Mesenchymal stem cell (in vitro differentiated cells and primary cell): ENCODE measurements around the gene U2SURP.

ENCODE experiments used
- DNase-seq: peaks from one replicate; pipeline ENCODE4 v3.0.0-alpha.2; 2013
- H2AFZ ChIP-seq: one replicate; pipeline ENCODE4 v1.6.1; 2013; ENCODE audit warnings: low read depth, mild to moderate bottlenecking, control low read depth, inconsistent platforms, low read length, moderate library complexity
- H2AK5ac ChIP-seq: 2 replicates; pipeline ENCODE4 v1.6.1; 2013; ENCODE audit warnings: low read length, moderate library complexity, mild to moderate bottlenecking, inconsistent platforms; ENCODE audit not compliant: severe bottlenecking
- H2BK120ac ChIP-seq: one replicate; pipeline ENCODE4 v1.6.1; 2013; ENCODE audit warnings: low read depth, mild to moderate bottlenecking, inconsistent platforms, low read length, moderate library complexity
- H2BK12ac ChIP-seq, 2 experiments: one replicate each; pipeline ENCODE4 v1.6.1; 2013; ENCODE audit warnings: inconsistent platforms in 2 of 2, low read length in 2 of 2, mild to moderate bottlenecking in 2 of 2, moderate library complexity in 2 of 2, control low read depth in 1 of 2
- H2BK15ac ChIP-seq: one replicate; pipeline ENCODE4 v1.6.1; 2013; ENCODE audit warnings: mild to moderate bottlenecking, low read depth, inconsistent platforms; ENCODE audit not compliant: poor library complexity, severe bottlenecking
- H2BK5ac ChIP-seq: 2 replicates; pipeline ENCODE4 v1.6.1; 2013; ENCODE audit warnings: low read depth, mild to moderate bottlenecking, low read length, control low read depth, inconsistent platforms; ENCODE audit not compliant: poor library complexity, severe bottlenecking
- H3K14ac ChIP-seq, 2 experiments: one replicate each; pipeline ENCODE4 v1.6.1; 2013; ENCODE audit warnings: inconsistent platforms in 2 of 2, low read length in 2 of 2, control low read depth in 1 of 2, mild to moderate bottlenecking in 1 of 2, moderate library complexity in 1 of 2
- H3K18ac ChIP-seq, 2 experiments: one replicate each; pipeline ENCODE4 v1.6.1; 2013; ENCODE audit warnings: inconsistent platforms in 2 of 2, low read length in 2 of 2, control low read depth in 1 of 2, low read depth in 1 of 2, mild to moderate bottlenecking in 1 of 2
- H3K23ac ChIP-seq, 2 experiments: one replicate each; pipeline ENCODE4 v1.6.1; 2013; ENCODE audit warnings: inconsistent platforms in 2 of 2, low read length in 2 of 2, mild to moderate bottlenecking in 2 of 2, moderate library complexity in 2 of 2, control low read depth in 1 of 2
- H3K27ac ChIP-seq: 2 replicates; pipeline ENCODE4 v1.5.1; 2013; ENCODE audit warnings: mild to moderate bottlenecking, moderate library complexity, low read length, control low read depth, inconsistent platforms; ENCODE audit not compliant: poor library complexity, severe bottlenecking
- H3K27me3 ChIP-seq, 2 experiments: 2 replicates each; pipeline versions ENCODE4 v1.6.1 to v1.7.0; 2013; ENCODE audit warnings: low read length in 2 of 2, mild to moderate bottlenecking in 2 of 2, moderate library complexity in 2 of 2, control low read depth in 1 of 2, inconsistent platforms in 1 of 2; ENCODE audit not compliant: control insufficient read depth in 1 of 2, insufficient read depth in 1 of 2
- H3K36me3 ChIP-seq, 2 experiments: 2 replicates each; pipeline versions ENCODE4 v1.6.1 to v1.7.0; 2013; ENCODE audit warnings: low read length in 2 of 2, control low read depth in 1 of 2, inconsistent platforms in 1 of 2, low read depth in 1 of 2, mild to moderate bottlenecking in 1 of 2; ENCODE audit not compliant: insufficient read depth in 2 of 2, control insufficient read depth in 1 of 2
- H3K4ac ChIP-seq, 2 experiments: one replicate each; pipeline ENCODE4 v1.6.1; 2013; ENCODE audit warnings: inconsistent platforms in 2 of 2, low read length in 2 of 2, mild to moderate bottlenecking in 2 of 2, moderate library complexity in 2 of 2, control low read depth in 1 of 2, low read depth in 1 of 2
- H3K4me1 ChIP-seq: 2 replicates; pipeline ENCODE4 v1.6.1; 2013; ENCODE audit warnings: low read depth, low read length, control low read depth; ENCODE audit not compliant: control insufficient read depth, insufficient read depth
- H3K4me2 ChIP-seq: 2 replicates; pipeline ENCODE4 v1.6.1; 2013; ENCODE audit warnings: low read length, mild to moderate bottlenecking, inconsistent platforms; ENCODE audit not compliant: poor library complexity, severe bottlenecking
- H3K4me3 ChIP-seq, 2 experiments: 2 replicates each; pipeline versions ENCODE4 v1.5.1 to v1.7.0; 2013; ENCODE audit warnings: low read length in 2 of 2, mild to moderate bottlenecking in 2 of 2, control low read depth in 1 of 2, low read depth in 1 of 2; ENCODE audit not compliant: insufficient read depth in 1 of 2
- H3K79me1 ChIP-seq: replicated peaks from 2 replicates; pipeline ENCODE4 v1.6.1; 2013; ENCODE audit warnings: mild to moderate bottlenecking, control low read depth, low read length, inconsistent platforms; ENCODE audit not compliant: poor library complexity, severe bottlenecking
- H3K9ac ChIP-seq: 2 replicates; pipeline ENCODE4 v1.7.0; 2013; ENCODE audit warnings: mild to moderate bottlenecking, low read length, moderate library complexity
- H3K9me3 ChIP-seq: 2 replicates; pipeline ENCODE4 v1.7.0; 2013; ENCODE audit warnings: mild to moderate bottlenecking, low read length; ENCODE audit not compliant: control insufficient read depth
- H4K8ac ChIP-seq: one replicate; pipeline ENCODE4 v1.6.1; 2013; ENCODE audit warnings: inconsistent platforms, mild to moderate bottlenecking, low read length, moderate library complexity
- H4K91ac ChIP-seq: one replicate; pipeline ENCODE4 v1.6.1; 2013; ENCODE audit warnings: mild to moderate bottlenecking, low read length, inconsistent platforms
- WGBS: methylation state at CpG from one replicate; pipeline ENCODE4 v1.1.7; 2013; ENCODE audit warnings: mixed read lengths; 5-methylcytosine and 5-hydroxymethylcytosine counted together

U2SURP gene

GRCh38 chr3:143037867-143038266 lies 36.5 kb downstream of the U2SURP start:
- Histone ChIP-seq H2AFZ (no peak overlapping the region), H4K91ac (no peak overlapping the region), H2AK5ac (no peak overlapping the region), H3K4me2 (no peak overlapping the region), H3K4me3 (no peak overlapping the region), H3K36me3 (peaks cover 3 to 73% of the 10 kb centered on the region in 2 experiments), H2BK15ac (no peak overlapping the region), H3K14ac (no peak overlapping the region), H3K79me1 (peaks cover 5% of the 10 kb centered on the region), H3K27ac (no peak overlapping the region), H3K23ac (no peak overlapping the region), H2BK12ac (no peak overlapping the region), H3K18ac (no peak overlapping the region), H3K4me1 (no peaks in the 10 kb centered on the region), H2BK120ac (no peak overlapping the region), H3K27me3 (no peaks in the 10 kb centered on the region), H3K4ac (no peak overlapping the region), H4K8ac (no peak overlapping the region), H3K9me3 (no peaks in the 10 kb centered on the region), H2BK5ac (no peak overlapping the region), H3K9ac (no peak overlapping the region)
- 100% methylated on average over 2 of the region's 2 CpGs for WGBS
- no peak for DNase-seq

DNA sequence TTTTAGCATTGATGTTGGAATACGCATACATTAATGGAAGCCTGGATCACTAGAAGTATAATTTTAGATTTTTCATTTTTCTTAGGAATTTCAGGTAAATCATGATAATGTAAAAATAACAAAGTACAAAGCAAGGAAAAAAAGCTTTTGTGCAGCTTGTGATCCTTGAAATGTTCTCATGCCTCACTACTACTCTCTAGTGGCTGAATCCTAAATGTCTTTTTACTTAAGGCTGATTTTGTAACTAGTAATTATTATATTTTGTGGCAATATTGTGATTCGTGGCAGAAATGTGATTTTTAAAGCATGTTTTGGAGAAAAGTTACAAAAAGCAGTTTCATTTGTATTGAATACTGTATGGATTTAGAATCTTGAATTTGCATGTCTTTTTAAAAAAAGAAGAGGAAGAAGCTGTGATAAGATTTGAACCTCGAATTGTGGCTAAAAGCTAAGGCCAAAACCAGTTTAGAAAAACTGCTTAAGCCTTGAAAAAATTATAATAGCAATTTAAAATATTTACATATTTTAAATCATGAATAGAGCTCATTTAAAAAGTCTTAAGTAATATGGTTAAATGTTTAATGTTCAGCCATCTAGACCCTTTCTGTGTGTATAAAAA lies 39.0 kb downstream of the U2SURP start:
- Histone ChIP-seq H2BK12ac (no peak overlapping the region), H3K4ac (no peak overlapping the region), H3K9me3 (no peaks in the 10 kb centered on the region), H3K4me1 (no peaks in the 10 kb centered on the region), H3K4me2 (no peak overlapping the region), H3K14ac (no peak overlapping the region), H3K79me1 (peaks cover 2% of the 10 kb centered on the region), H2AFZ (no peak overlapping the region), H3K9ac (no peak overlapping the region), H3K27ac (no peak overlapping the region), H2BK5ac (no peak overlapping the region), H3K36me3 (peaks cover 10 to 73% of the 10 kb centered on the region in 2 experiments), H2BK15ac (no peak overlapping the region), H2AK5ac (no peak overlapping the region), H3K18ac (no peak overlapping the region), H3K23ac (no peak overlapping the region), H4K8ac (no peak overlapping the region), H3K27me3 (no peaks in the 10 kb centered on the region), H2BK120ac (no peak overlapping the region), H4K91ac (no peak overlapping the region), H3K4me3 (no peak overlapping the region)
- DNase-seq: peak; percentile 47
- 83% methylated on average over 1 of the region's 3 CpGs for WGBS

DNA sequence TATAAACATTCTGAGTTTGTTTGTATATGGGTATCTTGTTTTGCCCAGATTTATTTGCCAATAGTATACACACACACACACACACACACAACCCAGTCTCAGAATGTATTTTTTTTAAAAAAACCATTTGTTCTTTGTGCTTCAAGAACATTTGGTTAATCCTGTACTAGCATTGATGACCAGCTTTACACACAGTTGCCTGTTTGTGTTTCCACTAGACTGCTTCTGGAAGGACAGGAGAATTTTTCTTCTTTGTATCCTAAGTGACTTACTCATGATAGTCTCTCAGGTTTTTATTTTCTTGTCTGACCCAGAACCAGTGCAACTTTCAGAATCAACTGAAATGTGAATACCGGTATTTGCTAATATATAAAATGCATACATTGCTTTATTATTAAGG lies 40.5 kb downstream of the U2SURP start:
- Histone ChIP-seq H3K27me3 (no peaks in the 10 kb centered on the region), H3K4me3 (no peak overlapping the region), H3K4me2 (no peak overlapping the region), H4K91ac (no peak overlapping the region), H2BK12ac (no peak overlapping the region), H2BK120ac (no peak overlapping the region), H3K36me3 (peaks cover 10 to 67% of the 10 kb centered on the region in 2 experiments), H3K9me3 (no peaks in the 10 kb centered on the region), H2BK5ac (no peak overlapping the region), H3K4ac (no peak overlapping the region), H4K8ac (no peak overlapping the region), H3K27ac (peak overlapping the region; percentile 17), H3K79me1 (peaks cover 2% of the 10 kb centered on the region), H3K4me1 (no peaks in the 10 kb centered on the region), H3K18ac (no peak overlapping the region), H3K9ac (no peak overlapping the region), H3K14ac (no peak overlapping the region), H2AK5ac (no peak overlapping the region), H3K23ac (no peak overlapping the region), H2BK15ac (no peak overlapping the region), H2AFZ (no peak overlapping the region)
- WGBS: no CpG with 5 or more reads among the region's 1 CpG
- no peak for DNase-seq

DNA sequence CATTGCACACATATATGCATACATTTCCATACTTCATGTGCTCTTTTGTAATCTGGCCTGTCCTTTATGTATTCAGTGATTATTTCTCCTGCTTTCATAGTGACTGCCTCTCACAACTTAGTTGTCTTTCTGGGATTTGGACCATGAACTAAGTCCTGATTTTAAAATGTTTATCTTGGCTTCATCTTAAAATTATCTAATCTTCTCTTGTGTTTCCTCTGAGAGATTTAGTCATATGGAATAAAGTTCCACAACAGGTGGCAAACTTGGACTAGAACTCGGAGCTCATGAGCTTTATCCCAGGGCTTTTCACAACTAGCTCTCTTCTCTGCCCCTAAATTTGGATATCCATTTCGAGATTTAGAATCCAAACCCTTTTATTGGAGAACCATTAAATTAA lies 44.3 kb downstream of the U2SURP start:
- H2BK15ac ChIP-seq: no peak overlapping the region
- H2AFZ ChIP-seq: no peak overlapping the region
- H3K9me3 ChIP-seq: no peaks in the 10 kb centered on the region
- no peak overlapping the region for H2AK5ac ChIP-seq
- no peak overlapping the region for H3K9ac ChIP-seq
- 100% methylated on average over 1 of the region's 2 CpGs for WGBS
- no peak overlapping the region for H3K14ac ChIP-seq
- no peaks in the 10 kb centered on the region for H3K4me1 ChIP-seq
- peaks cover 13% of the 10 kb centered on the region for H3K79me1 ChIP-seq
- no peak overlapping the region for H3K4me3 ChIP-seq
- no peak overlapping the region for H2BK120ac ChIP-seq
- no peak overlapping the region for H2BK5ac ChIP-seq
- H3K27ac ChIP-seq: no peak overlapping the region
- H3K4me2 ChIP-seq: no peak overlapping the region
- no peak for DNase-seq
- no peak overlapping the region for H3K4ac ChIP-seq
- peaks cover 12 to 63% of the 10 kb centered on the region in 2 experiments for H3K36me3 ChIP-seq
- no peak overlapping the region for H3K23ac ChIP-seq
- no peak overlapping the region for H2BK12ac ChIP-seq
- H4K8ac ChIP-seq: no peak overlapping the region
- no peak overlapping the region for H3K18ac ChIP-seq
- H4K91ac ChIP-seq: no peak overlapping the region
- no peaks in the 10 kb centered on the region for H3K27me3 ChIP-seq
